ENCODE results near the gene GRIP2.
"Not testable (repeated sequence)": the region's sequence is repeated elsewhere in the genome, so short reads cannot be mapped to it uniquely, and the experiment has no call there.

Gene GRIP2

DNA sequence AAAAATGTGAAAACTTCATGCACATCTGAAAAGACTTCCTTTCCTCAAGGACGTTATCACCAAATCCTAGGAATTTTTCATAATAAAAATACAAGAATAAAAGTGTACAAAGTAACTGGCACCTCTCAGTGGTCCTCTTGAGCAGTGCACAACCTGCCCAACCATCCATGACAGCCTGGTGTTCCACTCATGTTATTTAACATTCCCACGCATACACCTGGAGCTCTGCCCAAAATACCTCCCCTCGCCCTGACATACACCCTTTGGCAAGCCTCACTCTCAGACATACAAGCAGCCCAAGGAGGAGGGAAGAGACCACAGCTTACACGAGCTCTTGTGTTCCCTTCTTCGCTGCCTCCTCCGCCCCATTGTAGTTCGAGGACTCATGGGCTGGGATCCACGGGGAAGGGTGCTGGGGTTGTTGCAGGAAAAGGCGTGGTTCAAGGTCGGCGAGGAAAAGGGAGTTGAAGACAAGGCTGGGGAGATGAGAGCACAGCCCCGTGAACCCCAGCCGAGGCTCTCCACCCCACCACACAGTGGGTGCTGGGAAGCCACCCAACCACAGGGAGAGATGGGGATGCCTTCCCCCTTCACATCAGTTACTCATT lies 23.3 kb downstream of the GRIP2 start:
- H3K27ac ChIP-seq: no peak overlapping the region
- no peak overlapping the region for H3K4me3 ChIP-seq (ENCODE audit: low read depth, low read length)
- in situ Hi-C loops (cut with HindIII; ENCODE audit: low pct_ligation_motif_present, low sequenced_read_pairs): no loop called here
- peaks cover 8% of the 10 kb centered on the region for H3K27me3 ChIP-seq (replicated peaks)
- DNase-seq: no peak
- H3K36me3 ChIP-seq (replicated peaks): no peaks in the 10 kb centered on the region
- no peak for TF ChIP-seq CTCF (IDR thresholded peaks at IDR 0.05; ENCODE audit: low read depth, low read length, missing control alignments)

DNA sequence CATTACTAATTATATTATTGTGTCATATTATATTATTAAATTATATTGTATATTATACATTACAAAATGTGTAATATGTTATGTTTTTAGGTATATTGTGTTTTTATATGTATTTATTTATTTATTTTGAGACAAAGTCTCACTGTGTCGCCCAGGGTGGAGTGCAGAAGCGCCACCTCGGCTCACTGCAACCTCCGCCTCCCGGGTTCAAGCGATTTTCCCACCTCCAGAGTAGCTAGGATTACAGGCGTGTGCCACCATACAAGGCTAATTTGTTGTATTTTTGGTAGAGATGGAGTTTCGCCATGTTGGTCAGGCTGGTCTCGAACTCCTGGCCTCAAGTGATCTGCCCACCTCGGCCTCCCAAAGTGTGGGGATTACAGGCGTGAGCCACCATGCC lies 24.6 kb downstream of the GRIP2 start:
- H3K36me3 ChIP-seq (replicated peaks); in situ Hi-C loops (cut with HindIII; ENCODE audit: low pct_ligation_motif_present, low sequenced_read_pairs); H3K27ac ChIP-seq; H3K27me3 ChIP-seq (replicated peaks); DNase-seq; H3K4me3 ChIP-seq (ENCODE audit: low read depth, low read length): not testable (repeated sequence)

DNA sequence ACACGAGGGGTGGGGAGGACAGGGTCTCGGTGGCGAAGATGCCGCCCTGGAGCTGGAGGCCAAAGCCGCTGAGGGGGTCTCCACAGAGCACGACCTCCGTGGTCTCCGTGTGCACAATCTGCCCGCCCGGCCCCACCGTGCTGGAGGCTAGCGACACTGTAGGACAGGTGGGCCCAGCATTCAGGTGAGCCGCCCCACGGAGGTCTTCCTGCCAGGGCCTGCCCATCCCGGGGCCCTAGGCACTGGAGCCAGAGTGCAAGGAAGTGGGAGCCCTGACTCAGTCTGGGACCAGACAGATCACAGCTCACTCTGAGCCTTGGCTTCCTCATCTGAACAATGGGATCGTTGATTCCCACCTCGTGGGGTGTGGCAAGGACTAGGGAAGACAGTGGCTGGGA lies 25.8 kb downstream of the GRIP2 start:
- TF ChIP-seq CTCF (IDR thresholded peaks at IDR 0.05; ENCODE audit: low read depth, low read length, missing control alignments): no peak
- H3K27me3 ChIP-seq (replicated peaks): no peaks in the 10 kb centered on the region
- no peaks in the 10 kb centered on the region for H3K36me3 ChIP-seq (replicated peaks)

DNA sequence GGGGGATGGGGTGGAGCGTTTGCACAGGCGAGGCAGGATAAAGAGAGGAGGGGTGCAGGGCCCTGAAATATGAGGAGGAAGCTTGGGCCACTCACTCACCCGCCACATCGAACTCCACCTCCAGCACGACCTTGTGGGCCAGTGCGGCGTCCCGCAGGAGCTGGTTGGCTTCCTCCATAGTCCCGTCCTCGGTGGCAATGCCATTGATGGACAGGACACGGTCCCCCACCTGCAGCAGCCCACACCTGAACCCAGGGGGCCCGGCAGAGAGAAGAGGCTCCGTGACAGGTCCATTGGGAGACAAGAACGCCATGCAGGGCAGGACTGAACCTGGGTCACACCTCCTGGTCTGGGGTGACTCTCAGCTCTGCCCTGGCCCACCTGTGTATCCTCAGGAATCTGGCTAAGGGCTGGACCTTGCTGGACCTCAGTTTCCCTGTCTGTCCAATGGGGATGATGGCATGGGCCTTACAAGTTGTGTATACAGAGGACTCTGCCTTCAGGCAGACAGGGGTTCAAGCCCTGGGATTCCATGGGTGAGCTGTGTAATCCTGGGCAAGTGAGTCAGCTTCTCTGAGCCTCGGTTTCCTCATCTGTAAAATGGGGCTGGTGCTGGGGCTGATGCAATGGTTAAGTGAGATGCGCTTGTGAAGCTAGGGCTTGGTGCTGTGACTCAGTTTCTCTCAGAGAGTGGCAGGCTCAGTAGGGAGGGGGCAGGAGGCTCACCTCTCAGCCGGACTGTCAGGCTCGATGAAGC lies 26.4 kb downstream of the GRIP2 start:
- no peak for TF ChIP-seq CTCF (IDR thresholded peaks at IDR 0.05; ENCODE audit: low read depth, low read length, missing control alignments)
- H3K27me3 ChIP-seq (replicated peaks): no peaks in the 10 kb centered on the region
- no peaks in the 10 kb centered on the region for H3K36me3 ChIP-seq (replicated peaks)
- no peak overlapping the region for H3K4me3 ChIP-seq (ENCODE audit: low read depth, low read length)
- H3K27ac ChIP-seq: no peak overlapping the region
- in situ Hi-C loops (cut with HindIII; ENCODE audit: low pct_ligation_motif_present, low sequenced_read_pairs): no loop called here
- no peak for DNase-seq

More for the DNA sequence above, 25.8 kb downstream of the GRIP2 start:
- no peak overlapping the region for H3K4me3 ChIP-seq (ENCODE audit: low read depth, low read length)
- DNase-seq: no peak
- H3K27ac ChIP-seq: no peak overlapping the region
- in situ Hi-C loops (cut with HindIII; ENCODE audit: low pct_ligation_motif_present, low sequenced_read_pairs): no loop called here

DNA sequence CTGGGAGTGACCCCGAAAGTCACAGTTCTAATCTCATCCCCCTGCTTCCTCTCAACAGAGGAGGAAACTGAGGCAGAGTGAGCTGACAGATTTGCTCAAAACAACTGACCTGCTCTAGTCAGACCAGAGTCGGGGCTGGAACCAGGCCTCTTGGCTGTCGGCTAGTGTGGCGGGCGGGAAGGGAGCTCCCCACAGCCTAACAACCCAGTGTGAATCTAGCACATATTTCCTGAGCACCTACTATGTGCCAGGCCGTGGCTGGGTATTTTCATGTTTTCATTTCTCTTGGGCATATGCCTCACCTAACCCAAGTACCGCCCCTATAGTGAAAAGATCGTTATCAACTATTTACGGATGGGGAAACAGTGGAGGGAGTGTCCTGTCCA lies 27.2 kb downstream of the GRIP2 start:
- no peak for TF ChIP-seq CTCF (IDR thresholded peaks at IDR 0.05; ENCODE audit: low read depth, low read length, missing control alignments)
- no peaks in the 10 kb centered on the region for H3K36me3 ChIP-seq (replicated peaks)
- no peak overlapping the region for H3K4me3 ChIP-seq (ENCODE audit: low read depth, low read length)
- no peaks in the 10 kb centered on the region for H3K27me3 ChIP-seq (replicated peaks)
- DNase-seq: no peak
- H3K27ac ChIP-seq: no peak overlapping the region
- in situ Hi-C loops (cut with HindIII; ENCODE audit: low pct_ligation_motif_present, low sequenced_read_pairs): no loop called here

- Histone ChIP-seq H3K36me3 (replicated peaks) (no peaks in the 10 kb centered on the region), H3K27ac (no peak overlapping the region), H3K4me3 (ENCODE audit: low read depth, low read length) (no peak overlapping the region), H3K27me3 (replicated peaks) (no peaks in the 10 kb centered on the region)
- no peak for TF ChIP-seq CTCF (IDR thresholded peaks at IDR 0.05; ENCODE audit: low read depth, low read length, missing control alignments)
- in situ Hi-C loops (cut with HindIII; ENCODE audit: low pct_ligation_motif_present, low sequenced_read_pairs): no loop called here
- no peak for DNase-seq
Observed at GRCh38 chr3:14512281-14512941, 27.7 kb downstream of the GRIP2 start.
